Activated T-helper 9 cell treated with anti-CD3 and anti-CD28 coated beads, Interleukin-2, amount 50 U/mL, for 16 hours (primary cell): ENCODE measurements around the gene IFITM1.

Experiments
- DNase-seq: peaks from one replicate; pipeline ENCODE4 v3.0.0-alpha.2; 2020; ENCODE audit warnings: low read depth

The IFITM1 gene

DNA sequence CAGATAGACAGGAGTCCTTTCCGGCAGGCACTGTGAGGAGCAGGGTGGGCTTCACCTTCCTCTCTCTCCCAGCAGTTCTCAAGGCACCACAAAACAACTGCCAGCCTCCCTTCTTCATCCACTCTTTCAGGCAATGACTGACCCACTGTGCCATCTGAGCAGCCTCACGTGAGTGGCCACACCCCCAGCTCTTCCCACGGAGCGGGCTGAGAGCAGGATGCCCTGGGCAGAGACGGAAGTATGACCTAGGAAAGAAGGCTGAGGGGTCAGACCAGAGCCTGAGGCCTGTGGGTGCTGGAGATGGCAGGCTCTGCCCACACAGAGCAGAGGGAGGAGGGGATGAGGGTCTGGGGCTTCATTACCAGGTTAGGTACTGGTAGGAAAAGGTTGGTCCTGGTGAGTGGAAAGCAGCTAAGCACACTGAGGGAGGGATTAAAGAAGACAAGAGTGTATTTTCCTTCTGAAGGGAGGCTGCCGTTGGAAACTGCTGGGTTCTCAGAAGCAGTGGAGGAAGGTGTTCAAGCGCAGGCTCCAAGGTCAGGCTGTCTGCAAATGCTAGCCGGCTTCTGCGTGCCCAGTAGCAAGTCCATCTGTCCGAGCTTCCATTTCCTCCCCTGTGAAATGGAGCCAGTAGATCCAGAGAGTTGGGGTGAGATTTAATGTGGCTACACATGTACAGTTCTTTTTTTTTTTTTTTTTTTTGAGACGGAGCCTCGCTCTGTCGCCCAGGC is 31.0 kb upstream of the IFITM1 start:
- DNase-seq = no peak

DNA sequence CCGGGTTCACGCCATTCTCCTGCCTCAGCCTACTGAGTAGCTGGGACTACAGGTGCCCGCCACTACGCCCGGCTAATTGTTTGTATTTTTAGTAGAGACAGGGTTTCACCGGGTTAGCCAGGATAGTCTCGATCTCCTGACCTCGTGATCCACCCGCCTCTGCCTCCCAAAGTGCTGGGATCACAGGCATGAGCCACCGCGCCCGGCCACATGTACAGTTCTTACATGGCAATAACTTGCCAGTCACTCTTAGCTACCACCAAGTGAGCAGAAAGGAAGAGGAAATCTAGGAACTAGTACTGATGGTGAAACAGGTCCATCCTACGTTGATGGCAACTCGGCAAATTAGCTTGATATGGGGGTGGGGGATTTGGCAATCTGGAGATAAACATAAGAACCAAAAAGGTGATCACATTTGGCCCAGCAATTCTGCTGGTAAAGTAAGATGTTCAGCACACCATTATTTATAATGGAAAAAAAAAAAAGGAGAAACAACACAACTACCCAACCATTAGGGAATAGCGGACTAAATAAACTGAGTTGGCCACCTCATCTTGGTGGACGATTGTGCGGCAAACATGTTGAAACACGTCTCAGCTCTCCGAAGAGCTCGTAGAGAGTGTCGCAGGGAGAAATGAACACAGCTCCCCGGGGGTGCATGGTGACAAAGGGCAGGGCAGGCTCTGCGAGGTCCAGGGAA is 30.3 kb upstream of the IFITM1 start:
- DNase-seq = no peak

DNA sequence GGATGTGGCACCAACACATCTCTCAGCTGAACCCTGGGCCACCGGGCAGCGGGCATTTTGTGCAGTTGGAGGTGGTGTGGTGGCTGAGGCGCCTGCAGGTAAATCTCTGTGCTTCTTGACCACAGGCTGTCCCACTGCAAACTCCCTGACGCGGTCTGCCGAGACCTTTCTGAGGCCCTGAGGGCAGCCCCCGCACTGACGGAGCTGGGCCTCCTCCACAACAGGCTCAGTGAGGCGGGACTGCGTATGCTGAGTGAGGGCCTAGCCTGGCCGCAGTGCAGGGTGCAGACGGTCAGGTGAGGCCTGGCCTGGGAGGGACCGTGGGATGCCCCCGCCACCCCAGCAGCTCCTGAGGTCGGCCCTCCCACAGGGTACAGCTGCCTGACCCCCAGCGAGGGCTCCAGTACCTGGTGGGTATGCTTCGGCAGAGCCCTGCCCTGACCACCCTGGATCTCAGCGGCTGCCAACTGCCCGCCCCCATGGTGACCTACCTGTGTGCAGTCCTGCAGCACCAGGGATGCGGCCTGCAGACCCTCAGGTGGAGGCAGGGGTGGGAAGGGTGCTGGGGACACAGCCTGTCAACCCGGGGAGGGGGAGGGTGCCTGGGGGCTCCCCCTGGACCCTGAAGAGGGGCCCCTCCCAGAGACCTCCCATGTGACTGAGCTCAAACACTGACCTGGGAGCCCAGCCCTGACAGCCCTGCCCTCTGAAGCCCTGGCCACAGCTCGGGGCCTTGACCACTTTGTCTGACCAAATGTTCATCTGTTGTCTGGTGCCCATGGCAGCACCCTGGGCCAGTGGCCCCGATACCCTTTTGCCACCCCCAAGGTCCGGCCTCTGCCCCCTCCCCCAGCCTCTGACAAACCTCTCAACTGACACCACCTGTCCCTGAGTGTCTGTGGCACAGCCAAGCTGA is 29.5 kb upstream of the IFITM1 start:
- DNase-seq = no peak

DNA sequence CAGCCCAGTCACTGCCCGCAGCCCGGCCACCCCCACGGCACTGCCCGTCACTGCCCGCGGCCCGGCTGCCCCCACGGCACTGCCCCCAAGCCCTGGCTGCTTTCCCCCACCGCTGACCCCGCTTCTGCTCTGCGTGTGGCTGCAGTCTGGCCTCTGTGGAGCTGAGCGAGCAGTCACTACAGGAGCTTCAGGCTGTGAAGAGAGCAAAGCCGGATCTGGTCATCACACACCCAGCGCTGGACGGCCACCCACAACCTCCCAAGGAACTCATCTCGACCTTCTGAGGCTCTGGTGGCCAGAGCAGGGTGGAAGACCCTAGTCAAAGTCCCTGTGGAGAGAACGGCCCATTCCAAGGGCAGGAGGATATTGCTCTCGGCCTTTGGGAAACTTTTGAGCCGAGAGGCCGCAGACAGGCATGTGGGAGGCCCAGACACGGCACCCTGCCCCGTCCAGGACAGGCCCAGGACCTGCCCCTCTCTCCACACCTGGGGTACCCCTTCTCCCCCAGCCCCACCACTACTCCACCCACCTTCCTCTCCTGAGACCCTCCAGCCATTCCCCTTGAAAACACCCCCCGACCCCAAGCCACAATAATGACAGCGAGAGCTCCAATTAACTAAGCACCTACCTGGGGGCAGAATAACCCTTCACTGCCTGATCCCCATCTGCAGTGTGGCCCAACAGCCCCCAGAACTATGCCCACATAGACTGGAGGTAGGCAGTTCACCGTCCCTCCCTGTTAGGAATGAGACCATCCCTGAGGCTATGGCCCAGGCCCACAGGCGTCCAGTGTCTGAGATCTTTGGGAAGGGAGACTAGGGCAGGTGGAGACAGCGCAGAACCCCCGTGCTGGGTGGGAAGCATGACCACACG is 28.6 kb upstream of the IFITM1 start:
- no peak for DNase-seq

GRCh38 chr11:285894-286220 is 28.0 kb upstream of the IFITM1 start:
- DNase-seq = no peak

DNA sequence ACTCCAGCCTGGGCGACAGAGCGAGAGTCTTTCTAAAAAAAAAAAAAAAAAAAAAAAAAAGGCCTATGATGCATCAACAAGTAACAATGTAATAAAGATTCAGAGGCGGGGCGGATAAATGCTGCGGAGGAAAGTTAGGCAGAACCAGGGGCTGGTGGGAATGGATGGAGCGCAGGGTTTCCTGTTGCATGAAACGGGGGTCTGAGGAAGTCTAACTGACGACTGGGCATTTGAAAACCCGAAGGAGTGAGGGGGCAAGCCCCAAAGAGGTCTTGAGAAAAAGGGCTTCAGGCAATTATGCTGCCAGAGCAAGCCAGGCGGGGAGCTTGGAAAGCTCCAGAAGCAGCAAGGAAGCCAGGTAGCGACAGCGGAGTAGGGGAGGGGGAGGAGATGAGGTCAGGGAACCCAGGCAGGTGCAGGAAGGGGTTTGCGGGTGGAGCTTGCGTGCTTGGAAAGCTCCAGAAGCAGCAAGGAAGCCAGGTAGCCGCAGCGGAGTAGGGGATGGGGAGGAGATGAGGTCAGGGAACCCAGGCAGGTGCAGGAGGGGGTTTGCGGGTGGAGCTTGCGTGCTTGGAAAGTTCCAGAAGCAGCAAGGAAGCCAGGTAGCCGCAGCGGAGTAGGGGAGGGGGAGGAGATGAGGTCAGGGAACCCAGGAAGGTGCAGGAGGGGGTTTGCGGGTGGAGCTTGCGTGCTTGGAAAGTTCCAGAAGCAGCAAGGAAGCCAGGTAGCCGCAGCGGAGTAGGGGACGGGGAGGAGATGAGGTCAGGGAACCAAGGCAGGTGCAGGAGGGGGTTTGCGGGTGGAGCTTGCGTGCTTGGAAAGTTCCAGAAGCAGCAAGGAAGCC is 26.6 kb upstream of the IFITM1 start:
- DNase-seq = peak; percentile 45

- no peak for DNase-seq
These were observed 25.9 kb upstream of the IFITM1 start for GRCh38 chr11:287821-288477.

- DNase-seq = no peak
These were observed 25.1 kb upstream of the IFITM1 start, which contains the start of gene PGGHG for GRCh38 chr11:288478-289397. Gene PGGHG, plus strand, starts transcription at chr11:289126. Its CDS starts 691 bp downstream, at chr11:289817.

GRCh38 chr11:289398-289711 is 24.5 kb upstream of the IFITM1 start:
- DNase-seq = no peak

- DNase-seq = no peak
These were observed 23.9 kb upstream of the IFITM1 start for GRCh38 chr11:289712-290620.

DNA sequence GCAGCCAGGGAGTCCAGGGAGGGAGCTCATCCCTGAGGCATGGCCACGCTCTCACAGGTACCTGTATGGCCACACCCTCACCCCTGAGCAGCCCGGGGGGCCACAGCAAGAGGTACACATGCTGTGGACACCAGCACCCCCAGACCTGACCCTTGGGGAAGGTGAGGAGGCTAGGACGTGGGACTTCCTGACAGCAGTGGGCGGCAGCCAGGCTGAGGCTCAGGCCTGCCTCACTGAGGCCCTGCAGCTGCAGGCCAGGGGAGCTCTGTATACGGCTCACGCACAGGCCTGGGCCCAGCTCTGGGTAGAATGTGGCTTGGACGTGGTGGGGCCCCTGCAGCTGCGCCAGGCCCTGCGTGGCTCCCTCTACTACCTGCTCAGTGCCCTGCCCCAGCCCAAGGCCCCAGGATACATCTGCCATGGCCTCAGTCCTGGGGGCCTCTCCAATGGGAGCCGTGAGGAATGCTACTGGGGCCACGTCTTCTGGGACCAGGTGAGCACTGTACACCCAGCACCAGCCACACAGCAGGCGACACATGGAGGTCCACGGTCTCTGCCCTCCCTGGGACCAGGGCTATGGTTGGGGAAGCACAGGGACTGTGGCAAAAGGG is 23.1 kb upstream of the IFITM1 start:
- no peak for DNase-seq

DNA sequence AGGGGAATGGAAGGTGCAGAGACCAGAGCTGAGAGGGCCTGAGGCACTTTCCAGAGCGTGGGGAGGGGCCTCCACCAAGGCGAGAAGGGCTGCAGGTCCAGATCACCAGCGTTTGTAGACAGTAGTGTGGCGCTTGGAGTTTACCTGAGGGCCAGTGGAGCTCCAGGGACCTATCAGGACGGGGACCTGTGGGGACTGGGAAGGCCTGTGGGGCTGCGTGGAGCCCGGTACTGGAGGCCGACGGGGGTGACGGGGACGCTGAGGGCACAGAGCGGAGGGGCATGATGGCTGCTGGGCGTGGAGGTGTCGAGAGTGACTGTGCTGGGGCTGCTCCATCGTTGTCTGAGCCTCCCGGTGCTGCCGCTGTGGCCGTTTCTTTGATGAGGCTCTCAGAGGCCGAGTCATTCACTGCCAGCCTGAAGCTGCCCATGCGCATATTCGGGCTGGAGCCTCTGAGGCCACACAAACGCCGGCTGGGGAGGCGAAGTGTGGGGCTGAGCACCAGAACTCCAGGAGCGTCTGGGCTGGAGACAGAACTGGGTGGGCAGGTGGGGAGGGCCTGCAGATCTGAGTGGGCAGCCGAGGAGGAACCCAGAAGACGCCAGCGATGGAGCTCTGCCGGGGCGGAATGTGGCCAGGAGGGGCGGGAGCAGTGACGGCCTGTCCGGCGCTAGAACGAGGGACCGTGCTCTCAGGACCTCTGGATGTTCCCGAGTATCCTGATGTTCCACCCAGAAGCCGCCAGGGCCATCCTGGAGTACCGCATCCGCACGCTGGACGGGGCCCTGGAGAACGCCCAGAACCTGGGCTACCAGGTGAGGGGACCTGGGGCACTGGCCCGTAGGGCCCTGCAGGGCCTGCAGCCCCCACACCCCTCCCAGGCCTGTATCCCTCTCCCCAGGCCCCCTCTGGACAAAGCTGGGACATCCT is 22.3 kb upstream of the IFITM1 start:
- no peak for DNase-seq

DNA sequence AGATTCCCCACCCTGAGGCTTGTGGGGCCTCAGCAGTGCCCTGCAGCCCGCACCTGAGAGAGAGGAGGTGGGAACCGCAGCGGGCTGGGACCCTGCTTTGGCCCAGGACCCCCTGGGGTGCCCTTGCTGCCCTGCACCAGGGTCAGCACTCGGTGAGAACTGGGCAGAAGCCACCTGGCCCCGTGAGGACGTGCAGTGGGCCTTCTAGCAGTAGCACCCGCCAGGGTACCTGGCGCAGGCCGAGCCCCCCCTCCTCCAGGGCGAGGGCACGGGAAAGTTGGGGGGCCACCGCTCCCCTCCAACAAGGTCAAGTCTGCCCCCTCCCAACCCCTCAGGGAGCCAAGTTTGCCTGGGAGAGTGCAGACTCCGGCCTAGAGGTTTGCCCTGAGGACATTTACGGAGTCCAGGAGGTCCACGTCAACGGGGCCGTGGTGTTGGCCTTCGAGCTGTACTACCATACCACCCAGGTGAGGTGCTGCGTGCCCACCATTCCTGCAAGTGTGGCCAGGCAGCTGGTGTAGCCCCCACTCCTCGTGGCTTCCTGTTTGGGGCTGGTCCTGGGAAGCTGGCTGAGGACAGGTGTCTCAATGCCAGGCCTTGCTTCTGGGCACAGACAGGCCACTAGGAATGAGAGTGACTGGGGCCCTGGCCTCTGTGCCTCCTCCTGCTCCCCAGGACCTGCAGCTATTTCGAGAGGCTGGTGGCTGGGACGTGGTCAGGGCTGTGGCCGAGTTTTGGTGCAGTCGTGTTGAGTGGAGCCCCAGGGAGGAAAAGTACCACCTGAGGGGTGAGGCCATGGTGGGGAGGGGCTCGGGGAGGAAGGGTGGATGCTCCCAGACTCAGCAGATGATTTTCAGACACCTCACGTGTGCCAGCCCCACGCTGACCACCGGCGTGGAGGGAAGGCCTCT is 21.4 kb upstream of the IFITM1 start:
- DNase-seq = no peak

GRCh38 chr11:293271-293851 is 20.5 kb upstream of the IFITM1 start:
- no peak for DNase-seq
